T follicular helper cell (primary cell): ENCODE measurements around the gene CTNNA3.

Source experiments
- DNase-seq: peaks from one replicate; pipeline ENCODE4 v3.0.0-alpha.2; 2020; ENCODE audit warnings: low read depth

Gene CTNNA3

GRCh38 chr10:66538908-66539307 lies 1157.1 kb downstream of the CTNNA3 start:
- no peak for DNase-seq

- no peak for DNase-seq
Measured at GRCh38 chr10:66538371-66538770, 1157.6 kb downstream of the CTNNA3 start.

- no peak for DNase-seq
Measured at GRCh38 chr10:66537186-66537585, 1158.8 kb downstream of the CTNNA3 start.

- DNase-seq, result no peak
Measured at GRCh38 chr10:66535439-66535838, 1160.6 kb downstream of the CTNNA3 start.

- DNase-seq, result no peak
Measured at GRCh38 chr10:66534866-66535265, 1161.1 kb downstream of the CTNNA3 start.

- no peak for DNase-seq
Measured at GRCh38 chr10:66521506-66521905, 1174.5 kb downstream of the CTNNA3 start.

- DNase-seq, result no peak
Measured at GRCh38 chr10:66519616-66520015, 1176.4 kb downstream of the CTNNA3 start.

GRCh38 chr10:66514666-66515065 lies 1181.3 kb downstream of the CTNNA3 start:
- DNase-seq, result no peak

- DNase-seq, result no peak
Measured at GRCh38 chr10:66513504-66513903, 1182.5 kb downstream of the CTNNA3 start.

GRCh38 chr10:66505003-66505657 lies 1190.9 kb downstream of the CTNNA3 start:
- no peak for DNase-seq

- DNase-seq, result no peak
Measured at GRCh38 chr10:66501356-66501755, 1194.6 kb downstream of the CTNNA3 start.

- no peak for DNase-seq
Measured at GRCh38 chr10:66483966-66484365, 1212.0 kb downstream of the CTNNA3 start.

- no peak for DNase-seq
Measured at GRCh38 chr10:66472156-66472555, 1223.8 kb downstream of the CTNNA3 start.

- no peak for DNase-seq
Measured at GRCh38 chr10:66467042-66467441, 1229.0 kb downstream of the CTNNA3 start.

- DNase-seq, result no peak
Measured at GRCh38 chr10:66466622-66467021, 1229.4 kb downstream of the CTNNA3 start.

- DNase-seq, result no peak
Measured at GRCh38 chr10:66463611-66464010, 1232.4 kb downstream of the CTNNA3 start.

- DNase-seq, result no peak
Measured at GRCh38 chr10:66457629-66458028, 1238.4 kb downstream of the CTNNA3 start.

- DNase-seq, result no peak
Measured at GRCh38 chr10:66455304-66455703, 1240.7 kb downstream of the CTNNA3 start.

- no peak for DNase-seq
Measured at GRCh38 chr10:66440568-66440967, 1255.4 kb downstream of the CTNNA3 start.

GRCh38 chr10:66414943-66415342 lies 1281.1 kb downstream of the CTNNA3 start:
- no peak for DNase-seq

- no peak for DNase-seq
Measured at GRCh38 chr10:66405566-66405965, 1290.4 kb downstream of the CTNNA3 start.

- no peak for DNase-seq
Measured at GRCh38 chr10:66398669-66399068, 1297.3 kb downstream of the CTNNA3 start.

GRCh38 chr10:66394342-66395063 lies 1301.5 kb downstream of the CTNNA3 start:
- DNase-seq, result no peak

GRCh38 chr10:66390926-66391325 lies 1305.1 kb downstream of the CTNNA3 start:
- DNase-seq, result no peak
